Activated CD8-positive, alpha-beta T cell treated with anti-CD3 and anti-CD28 coated beads, Interleukin-2, amount 10 ng/mL, durations not matched to agents 7 days and 5 days (primary cell): ENCODE data around the gene SCPEP1. TPM values are rescaled to one million over a fixed set of nuclear protein-coding genes. Genes with fewer than 3 reads are reported as not detected.

ENCODE experiments used
- ATAC-seq: fragments of 150-1000 bp; cut with Tn5 transposase; one replicate; pipeline ENCODE4 v1.10.0; 2021; ENCODE audit warnings: moderate library complexity
- CTCF ChIA-PET: fragments of 350-600 bp; sonication (Branson Sonifier 250); formaldehyde crosslinking; loops from one replicate; lab custom pipeline; 2021; ENCODE audit warnings: antibody characterized with exemption; lab: Charles Lee
- POLR2A ChIA-PET: fragments of 350-600 bp; sonication (Branson Sonifier 250); formaldehyde crosslinking; loops from one replicate; lab custom pipeline; 2021; ENCODE audit warnings: antibody characterized with exemption; lab: Charles Lee
- DNase-seq: peaks from one replicate; pipeline ENCODE4 v3.0.0-alpha.2; 2020
- H3K27ac Mint-ChIP-seq: one replicate; pipeline ENCODE4 v1.8.0; 2021; ENCODE audit warnings: mild to moderate bottlenecking, mixed read lengths
- H3K27me3 Mint-ChIP-seq: one replicate; pipeline ENCODE4 v1.8.0; 2021; ENCODE audit warnings: low read depth, mixed read lengths
- H3K36me3 Mint-ChIP-seq: one replicate; pipeline ENCODE4 v1.8.0; 2021; ENCODE audit warnings: low read depth, mixed read lengths
- H3K4me1 Mint-ChIP-seq: one replicate; pipeline ENCODE4 v1.8.0; 2021; ENCODE audit warnings: low read depth, mixed read lengths
- H3K4me3 Mint-ChIP-seq: one replicate; pipeline ENCODE4 v1.8.0; 2021; ENCODE audit warnings: mild to moderate bottlenecking, mixed read lengths
- H3K9me3 Mint-ChIP-seq: one replicate; pipeline ENCODE4 v1.8.0; 2022; ENCODE audit warnings: mixed read lengths; ENCODE audit not compliant: insufficient read depth
- total RNA-seq, 2 experiments: library from RNA; stranded (reverse); gene quantifications; one replicate each; pipeline ENCODE4 v1.2.3, GENCODE V29; 2021

Gene SCPEP1
- total RNA-seq, 2 experiments from 2014 or later = 13.4 to 13.7 TPM

- Mint-ChIP-seq H3K4me3 (peak overlapping the region; percentile 64), H3K27ac (no peak overlapping the region), H3K36me3 (peaks cover 2% of the 10 kb centered on the region), H3K27me3 (peaks cover 57% of the 10 kb centered on the region), H3K9me3 (no peaks in the 10 kb centered on the region), H3K4me1 (peaks cover 27% of the 10 kb centered on the region)
- DNase-seq (no peak), ATAC-seq (no peak)
- CTCF ChIA-PET = interaction anchor here (2.6 kb wide), 1 partner anchor 37 kb away, joined by 10 read pairs; no protein-coding TSS in a partner anchor
- POLR2A ChIA-PET = interaction anchor here (0.6 kb wide), 1 partner anchor 44 kb away, joined by 3 read pairs; no protein-coding TSS in a partner anchor
Observed at GRCh38 chr17:57046749-57047148, 68.8 kb downstream of the SCPEP1 start.

DNA sequence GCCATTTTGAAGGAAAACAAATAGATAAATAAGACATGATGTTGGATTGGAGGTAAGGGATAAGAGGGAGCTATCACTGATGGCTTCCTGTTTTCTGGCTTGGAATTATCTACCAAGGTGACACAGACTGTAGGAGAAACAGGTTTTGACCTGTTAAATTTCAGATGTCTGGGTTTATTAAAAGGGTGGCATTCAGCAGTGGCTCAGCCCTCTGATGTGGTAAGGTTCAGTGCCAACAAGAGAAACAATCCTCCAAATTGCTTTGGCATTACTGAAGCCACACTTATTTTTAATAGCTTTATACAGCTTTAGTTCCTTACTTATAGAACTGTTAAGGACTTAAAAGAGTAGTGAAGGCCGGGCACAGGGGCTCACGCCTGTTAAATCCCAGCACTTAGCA lies 70.2 kb downstream of the SCPEP1 start:
- Mint-ChIP-seq H3K36me3 (peaks cover 2% of the 10 kb centered on the region), H3K27ac (no peak overlapping the region), H3K27me3 (peaks cover 53% of the 10 kb centered on the region), H3K4me3 (no peak overlapping the region), H3K9me3 (no peaks in the 10 kb centered on the region), H3K4me1 (peaks cover 27% of the 10 kb centered on the region)
- CTCF ChIA-PET = interaction anchor here (1.8 to 2.6 kb wide), 2 partner anchors 12 to 38 kb away, joined by 4 to 10 read pairs; no protein-coding TSS in a partner anchor
- POLR2A ChIA-PET = interaction anchor here (0.9 kb wide), 1 partner anchor 24 kb away, joined by 3 read pairs; no protein-coding TSS in a partner anchor
- ATAC-seq (no peak), DNase-seq (no peak)

- ATAC-seq = no peak
- ChIA-PET CTCF (interaction anchor here (0.9 kb wide), 1 partner anchor 40 kb away, joined by 3 read pairs; no protein-coding TSS in a partner anchor), POLR2A (no interaction called here)
- no peak for DNase-seq
- H3K36me3 Mint-ChIP-seq = no peaks in the 10 kb centered on the region
- H3K9me3 Mint-ChIP-seq = no peaks in the 10 kb centered on the region
- peaks cover 32% of the 10 kb centered on the region for H3K4me1 Mint-ChIP-seq
- peaks cover 35% of the 10 kb centered on the region for H3K27me3 Mint-ChIP-seq
- no peak overlapping the region for H3K4me3 Mint-ChIP-seq
- no peak overlapping the region for H3K27ac Mint-ChIP-seq
Observed at GRCh38 chr17:57050306-57050705, 72.4 kb downstream of the SCPEP1 start.

DNA sequence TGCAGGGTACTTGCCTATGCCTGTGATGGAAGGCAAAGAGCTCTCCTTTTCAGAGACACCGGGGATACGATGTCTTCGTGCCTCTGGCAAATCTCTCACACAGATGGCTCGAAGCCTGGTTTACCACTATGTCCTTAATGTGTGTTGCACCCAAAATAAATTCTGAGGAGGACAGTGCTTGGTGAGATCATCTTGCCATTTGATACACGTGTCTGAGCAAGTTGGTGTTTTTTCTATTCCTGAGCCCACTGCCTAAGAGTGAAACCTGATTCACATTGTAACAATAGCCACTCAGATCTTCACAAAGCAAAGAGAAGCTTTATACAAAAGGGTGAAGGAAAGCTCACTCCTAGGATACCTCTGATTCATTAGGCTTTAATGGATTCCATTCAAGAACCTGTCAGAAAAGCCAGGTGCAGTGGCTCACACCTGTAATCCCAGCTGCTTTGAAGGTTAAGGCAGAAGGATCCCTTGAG lies 74.0 kb downstream of the SCPEP1 start:
- Mint-ChIP-seq H3K27ac (no peak overlapping the region), H3K4me1 (peaks cover 17% of the 10 kb centered on the region), H3K36me3 (no peaks in the 10 kb centered on the region), H3K27me3 (peaks cover 23% of the 10 kb centered on the region), H3K9me3 (no peaks in the 10 kb centered on the region), H3K4me3 (no peak overlapping the region)
- ChIA-PET CTCF (no interaction called here), POLR2A (no interaction called here)
- ATAC-seq (no peak), DNase-seq (no peak)

Other genes with a start within 250 kb of the SCPEP1 start
- gene C17orf67, start 144.2 kb upstream of the SCPEP1 start, total RNA-seq = 1 to 10 TPM; 3.1 to 3.2 TPM
- 10 to 100 TPM; 30.8 to 31.1 TPM for gene DGKE, start 144.0 kb upstream of the SCPEP1 start, total RNA-seq
- gene TRIM25, start 64.1 kb upstream of the SCPEP1 start, total RNA-seq = 100 to 1,000 TPM; 131 to 142 TPM
- gene COIL, start 17.1 kb upstream of the SCPEP1 start, total RNA-seq = 10 to 100 TPM; 17.6 to 17.8 TPM
- 10 to 100 TPM; 30.0 to 33.6 TPM for gene AKAP1, start 107.1 kb downstream of the SCPEP1 start, total RNA-seq